GM12892 (cell line): ENCODE measurements around the gene SETD4.

Experiments used
- POLR2A ChIP-seq: IDR thresholded peaks from 2 replicates; pipeline ENCODE4 v1.6.1; 2011; ENCODE audit warnings: low read depth, low read length, control low read depth
- POLR2AphosphoS5 ChIP-seq: IDR thresholded peaks from 2 replicates; pipeline ENCODE4 v1.6.1; 2011; ENCODE audit warnings: low read depth, low read length, control low read depth
- TAF1 ChIP-seq: IDR thresholded peaks from 2 replicates; pipeline ENCODE4 v1.6.1; 2011; ENCODE audit warnings: low read depth, mild to moderate bottlenecking, control low read depth, low read length, borderline replicate concordance

- TF ChIP-seq POLR2A (no peak), TAF1 (no peak), POLR2AphosphoS5 (no peak)
These were observed 37.8 kb downstream of the SETD4 start for GRCh38 chr21:36022427-36023091.
